ENCODE measurements around the gene NRXN3.

DNA sequence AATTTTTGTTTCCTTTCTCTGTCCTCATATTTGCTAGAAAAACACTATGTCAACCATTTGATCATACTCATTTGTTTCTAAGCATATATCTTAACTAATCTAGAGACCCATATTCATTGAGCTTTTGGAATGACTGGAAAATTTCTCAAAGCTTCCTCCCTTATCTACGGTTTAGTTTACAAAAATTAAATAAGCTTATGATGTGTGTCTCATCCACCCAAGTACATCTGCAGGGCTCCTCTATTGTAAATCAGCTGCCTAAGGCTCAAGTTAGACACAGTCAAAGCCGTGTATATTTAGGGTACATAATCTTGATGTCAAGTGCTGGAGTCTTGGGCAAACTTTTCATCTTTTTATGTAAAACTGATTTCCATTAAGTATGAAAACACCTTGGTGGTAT, 1670.7 kb downstream of the NRXN3 start:
- TF ChIP-seq, protein P1, sequence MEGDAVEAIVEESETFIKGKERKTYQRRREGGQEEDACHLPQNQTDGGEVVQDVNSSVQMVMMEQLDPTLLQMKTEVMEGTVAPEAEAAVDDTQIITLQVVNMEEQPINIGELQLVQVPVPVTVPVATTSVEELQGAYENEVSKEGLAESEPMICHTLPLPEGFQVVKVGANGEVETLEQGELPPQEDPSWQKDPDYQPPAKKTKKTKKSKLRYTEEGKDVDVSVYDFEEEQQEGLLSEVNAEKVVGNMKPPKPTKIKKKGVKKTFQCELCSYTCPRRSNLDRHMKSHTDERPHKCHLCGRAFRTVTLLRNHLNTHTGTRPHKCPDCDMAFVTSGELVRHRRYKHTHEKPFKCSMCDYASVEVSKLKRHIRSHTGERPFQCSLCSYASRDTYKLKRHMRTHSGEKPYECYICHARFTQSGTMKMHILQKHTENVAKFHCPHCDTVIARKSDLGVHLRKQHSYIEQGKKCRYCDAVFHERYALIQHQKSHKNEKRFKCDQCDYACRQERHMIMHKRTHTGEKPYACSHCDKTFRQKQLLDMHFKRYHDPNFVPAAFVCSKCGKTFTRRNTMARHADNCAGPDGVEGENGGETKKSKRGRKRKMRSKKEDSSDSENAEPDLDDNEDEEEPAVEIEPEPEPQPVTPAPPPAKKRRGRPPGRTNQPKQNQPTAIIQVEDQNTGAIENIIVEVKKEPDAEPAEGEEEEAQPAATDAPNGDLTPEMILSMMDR (IDR thresholded peaks at IDR 0.05): no peak
- TF ChIP-seq POLR2A (IDR thresholded peaks at IDR 0.05): no peak
